SK-N-SH (cell line): ENCODE data around the gene NOG.

Experiments
- EP300 ChIP-seq, 2 experiments: IDR thresholded peaks; 2 replicates each; pipeline versions ENCODE4 v1.4.0 to v1.6.1; 2012; ENCODE audit warnings: borderline replicate concordance in 1 of 2, low read depth in 1 of 2, low read length in 1 of 2
- EZH2phosphoT487 ChIP-seq: fragments of 200-600 bp; sonication (generic); IDR thresholded peaks from 2 replicates; pipeline ENCODE4 v1.6.1; 2017; ENCODE audit warnings: low read depth, mixed run types, mild to moderate bottlenecking, antibody characterized with exemption, moderate library complexity, borderline replicate concordance
- FOXJ3 ChIP-seq: sonication (generic); formaldehyde crosslinking; IDR thresholded peaks from 2 replicates; pipeline ENCODE4 v1.5.1; 2020; ENCODE audit warnings: mild to moderate bottlenecking, missing genetic modification reagents
- GATA2 ChIP-seq: sonication (generic); formaldehyde crosslinking; IDR thresholded peaks from 2 replicates; pipeline ENCODE4 v1.5.0; 2020; ENCODE audit warnings: mild to moderate bottlenecking, missing genetic modification reagents
- NFIC ChIP-seq: IDR thresholded peaks from 2 replicates; pipeline ENCODE4 v1.4.0; 2012; ENCODE audit warnings: borderline replicate concordance
- NRF1 ChIP-seq: IDR thresholded peaks from 2 replicates; pipeline ENCODE4 v1.6.1; 2012; ENCODE audit warnings: low read depth, mild to moderate bottlenecking, low read length
- POLR2AphosphoS5 ChIP-seq: IDR thresholded peaks from 2 replicates; pipeline ENCODE4 v1.6.1; 2012; ENCODE audit warnings: low read depth, low read length
- RXRA ChIP-seq: IDR thresholded peaks from 2 replicates; pipeline ENCODE4 v1.4.0; 2012; ENCODE audit warnings: low read depth, mild to moderate bottlenecking, borderline replicate concordance
- TAF1 ChIP-seq: IDR thresholded peaks from 2 replicates; pipeline ENCODE4 v1.6.1; 2012; ENCODE audit warnings: low read depth, mild to moderate bottlenecking, low read length, moderate library complexity, borderline replicate concordance
- TF ChIP-seq, protein P1 (sequence below): fragments of 200-600 bp; sonication (generic); IDR thresholded peaks from 2 replicates; pipeline ENCODE4 v1.6.1; 2017; ENCODE audit warnings: antibody characterized with exemption, mild to moderate bottlenecking, moderate library complexity
- TF ChIP-seq, protein P2 (sequence below): IDR thresholded peaks from 2 replicates; pipeline ENCODE4; 2012

- TF ChIP-seq, protein P1, sequence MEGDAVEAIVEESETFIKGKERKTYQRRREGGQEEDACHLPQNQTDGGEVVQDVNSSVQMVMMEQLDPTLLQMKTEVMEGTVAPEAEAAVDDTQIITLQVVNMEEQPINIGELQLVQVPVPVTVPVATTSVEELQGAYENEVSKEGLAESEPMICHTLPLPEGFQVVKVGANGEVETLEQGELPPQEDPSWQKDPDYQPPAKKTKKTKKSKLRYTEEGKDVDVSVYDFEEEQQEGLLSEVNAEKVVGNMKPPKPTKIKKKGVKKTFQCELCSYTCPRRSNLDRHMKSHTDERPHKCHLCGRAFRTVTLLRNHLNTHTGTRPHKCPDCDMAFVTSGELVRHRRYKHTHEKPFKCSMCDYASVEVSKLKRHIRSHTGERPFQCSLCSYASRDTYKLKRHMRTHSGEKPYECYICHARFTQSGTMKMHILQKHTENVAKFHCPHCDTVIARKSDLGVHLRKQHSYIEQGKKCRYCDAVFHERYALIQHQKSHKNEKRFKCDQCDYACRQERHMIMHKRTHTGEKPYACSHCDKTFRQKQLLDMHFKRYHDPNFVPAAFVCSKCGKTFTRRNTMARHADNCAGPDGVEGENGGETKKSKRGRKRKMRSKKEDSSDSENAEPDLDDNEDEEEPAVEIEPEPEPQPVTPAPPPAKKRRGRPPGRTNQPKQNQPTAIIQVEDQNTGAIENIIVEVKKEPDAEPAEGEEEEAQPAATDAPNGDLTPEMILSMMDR, result no peak
- no peak for TF ChIP-seq EP300 (IDR thresholded peaks at IDR 0.05; ENCODE audit: borderline replicate concordance in 1 of 2, low read depth in 1 of 2, low read length in 1 of 2)
- TF ChIP-seq EZH2phosphoT487, result no peak
- no peak for TF ChIP-seq TAF1
- no peak for TF ChIP-seq NRF1
- no peak for TF ChIP-seq POLR2AphosphoS5
- TF ChIP-seq, protein P2, sequence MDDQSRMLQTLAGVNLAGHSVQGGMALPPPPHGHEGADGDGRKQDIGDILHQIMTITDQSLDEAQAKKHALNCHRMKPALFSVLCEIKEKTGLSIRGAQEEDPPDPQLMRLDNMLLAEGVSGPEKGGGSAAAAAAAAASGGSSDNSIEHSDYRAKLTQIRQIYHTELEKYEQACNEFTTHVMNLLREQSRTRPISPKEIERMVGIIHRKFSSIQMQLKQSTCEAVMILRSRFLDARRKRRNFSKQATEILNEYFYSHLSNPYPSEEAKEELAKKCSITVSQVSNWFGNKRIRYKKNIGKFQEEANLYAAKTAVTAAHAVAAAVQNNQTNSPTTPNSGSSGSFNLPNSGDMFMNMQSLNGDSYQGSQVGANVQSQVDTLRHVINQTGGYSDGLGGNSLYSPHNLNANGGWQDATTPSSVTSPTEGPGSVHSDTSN, result no peak
- no peak for TF ChIP-seq FOXJ3 (CRISPR knock-in tag)
- no peak for TF ChIP-seq GATA2 (CRISPR knock-in tag)
- TF ChIP-seq RXRA, result no peak
- no peak for TF ChIP-seq NFIC
Observed at GRCh38 chr17:56558088-56558487, 35.4 kb upstream of the NOG start.
